GM23338 (cell line): ENCODE results near the gene PDSS2. TPM values are rescaled to one million over a fixed set of nuclear protein-coding genes. Genes with fewer than 3 reads are reported as not detected.

Experiments used
- ATAC-seq: fragments of 200-7000 bp; cut with Tn5 transposase; 3 replicates; pipeline ENCODE4 v1.9.1; 2020
- DNase-seq: peaks from one replicate; pipeline ENCODE4 v3.0.0-alpha.2; 2015; ENCODE audit warnings: low spot score
- H2AFZ ChIP-seq: fragments of 200-600 bp; sonication (generic); 2 replicates; pipeline ENCODE4 v1.8.0; 2016; ENCODE audit warnings: antibody characterized with exemption, mild to moderate bottlenecking, moderate library complexity
- H3F3A ChIP-seq: fragments of 200-600 bp; sonication (generic); replicated peaks from 2 replicates; pipeline ENCODE4 v1.8.0; 2017; ENCODE audit warnings: antibody characterized with exemption, mixed run types, low read depth
- H3K27ac ChIP-seq: fragments of 200-600 bp; sonication (generic); 2 replicates; pipeline ENCODE4 v1.6.1; 2016; ENCODE audit warnings: low read depth
- H3K27me3 ChIP-seq: fragments of 200-600 bp; sonication (generic); 2 replicates; pipeline ENCODE4 v1.8.0; 2016; ENCODE audit warnings: mild to moderate bottlenecking, mixed run types, moderate library complexity; ENCODE audit not compliant: insufficient read depth
- H3K36me3 ChIP-seq: fragments of 200-600 bp; sonication (generic); 2 replicates; pipeline ENCODE4 v1.8.0; 2016; ENCODE audit warnings: mild to moderate bottlenecking; ENCODE audit not compliant: insufficient read depth
- H3K4me1 ChIP-seq: fragments of 200-600 bp; sonication (generic); 2 replicates; pipeline ENCODE4 v1.8.0; 2016; ENCODE audit warnings: mild to moderate bottlenecking, moderate library complexity; ENCODE audit not compliant: insufficient read depth
- H3K4me2 ChIP-seq: fragments of 200-600 bp; sonication (generic); 2 replicates; pipeline ENCODE4 v1.7.1; 2017; ENCODE audit warnings: mixed run types
- H3K4me3 ChIP-seq: fragments of 200-600 bp; sonication (generic); 2 replicates; pipeline ENCODE4 v1.6.1; 2016; ENCODE audit warnings: mixed run types
- H3K79me2 ChIP-seq: fragments of 200-600 bp; sonication (generic); replicated peaks from 2 replicates; pipeline ENCODE4 v1.8.0; 2017; ENCODE audit warnings: mild to moderate bottlenecking; ENCODE audit not compliant: insufficient read depth
- H3K9me2 ChIP-seq: fragments of 200-600 bp; sonication (generic); 2 replicates; pipeline ENCODE4 v1.8.0; 2017; ENCODE audit not compliant: insufficient read depth
- H4K20me1 ChIP-seq: fragments of 200-600 bp; sonication (generic); replicated peaks from 2 replicates; pipeline ENCODE4 v1.8.0; 2017; ENCODE audit warnings: mild to moderate bottlenecking; ENCODE audit not compliant: insufficient read depth
- H3K27ac Mint-ChIP-seq: 2 replicates; pipeline ENCODE4 v1.8.0; 2020; ENCODE audit warnings: inconsistent platforms, mild to moderate bottlenecking, moderate library complexity, mixed read lengths
- H3K27me3 Mint-ChIP-seq: 3 replicates; pipeline ENCODE4 v1.8.0; 2022; ENCODE audit warnings: low read depth, mild to moderate bottlenecking, moderate library complexity, mixed read lengths, inconsistent platforms; ENCODE audit not compliant: insufficient read depth, poor library complexity
- H3K36me3 Mint-ChIP-seq: 3 replicates; pipeline ENCODE4 v1.8.0; 2021; ENCODE audit warnings: low read depth, mild to moderate bottlenecking, inconsistent platforms, moderate library complexity, mixed read lengths
- H3K4me1 Mint-ChIP-seq: 3 replicates; pipeline ENCODE4 v1.8.0; 2020; ENCODE audit warnings: mild to moderate bottlenecking, inconsistent platforms, mixed read lengths
- H3K4me3 Mint-ChIP-seq: 3 replicates; pipeline ENCODE4 v1.8.0; 2021; ENCODE audit warnings: moderate library complexity, mild to moderate bottlenecking, inconsistent platforms, mixed read lengths
- H3K9me3 Mint-ChIP-seq: 3 replicates; pipeline ENCODE4 v1.8.0; 2020; ENCODE audit warnings: moderate library complexity, mild to moderate bottlenecking, inconsistent platforms, mixed read lengths
- EZH2 ChIP-seq: fragments of 200-600 bp; sonication (generic); IDR thresholded peaks from one replicate; pipeline ENCODE4 v1.8.0; 2017; ENCODE audit warnings: antibody characterized with exemption, mild to moderate bottlenecking, low read depth; ENCODE audit not compliant: unreplicated experiment
- EZH2phosphoT487 ChIP-seq: fragments of 200-600 bp; sonication (generic); IDR thresholded peaks from one replicate; pipeline ENCODE4 v1.8.1; 2018; ENCODE audit warnings: antibody characterized with exemption; ENCODE audit not compliant: unreplicated experiment
- JUNB ChIP-seq: IDR thresholded peaks from one replicate; pipeline ENCODE4 v1.6.1; 2016; ENCODE audit warnings: antibody characterized with exemption; ENCODE audit not compliant: unreplicated experiment
- STAT1 ChIP-seq: IDR thresholded peaks from one replicate; pipeline ENCODE4 v1.6.1; 2016; ENCODE audit warnings: antibody characterized with exemption; ENCODE audit not compliant: unreplicated experiment
- ZNF114 ChIP-seq: fragments of 250-450 bp; sonication (Bioruptor Pico); IDR thresholded peaks from 2 replicates; pipeline ENCODE4 v1.5.0; 2020; ENCODE audit warnings: mild to moderate bottlenecking, moderate library complexity
- polyA plus RNA-seq: library from polyadenylated mRNA; unstranded; fragments of >200 nt; fragmentation: Nextera tagmentation; extraction: Ambion mirVana; gene quantifications from 2 replicates; pipeline ENCODE4 v1.2.1, GENCODE V29; 2016
- total RNA-seq: library from RNA; depleted of rRNA; stranded (reverse); fragments of >200 nt; shearing (Covaris generic); gene quantifications from 2 replicates; pipeline ENCODE4 v1.2.3, GENCODE V29; 2014
- TF ChIP-seq, protein P1 (sequence below): fragments of 250-450 bp; sonication (Bioruptor Pico); IDR thresholded peaks from 2 replicates; pipeline ENCODE4 v1.5.0; 2020; ENCODE audit warnings: mild to moderate bottlenecking, moderate library complexity
- TF ChIP-seq, protein P2 (sequence below): IDR thresholded peaks from 2 replicates; pipeline ENCODE4 v1.6.1; 2016; ENCODE audit warnings: antibody characterized with exemption
- TF ChIP-seq, protein P3 (sequence below): IDR thresholded peaks from one replicate; pipeline ENCODE4 v1.6.1; 2018; ENCODE audit warnings: antibody characterized with exemption; ENCODE audit not compliant: unreplicated experiment

The PDSS2 gene
- total and polyA plus RNA-seq, 2 experiments from 2014 or later = 7.3 to 16.7 TPM

DNA sequence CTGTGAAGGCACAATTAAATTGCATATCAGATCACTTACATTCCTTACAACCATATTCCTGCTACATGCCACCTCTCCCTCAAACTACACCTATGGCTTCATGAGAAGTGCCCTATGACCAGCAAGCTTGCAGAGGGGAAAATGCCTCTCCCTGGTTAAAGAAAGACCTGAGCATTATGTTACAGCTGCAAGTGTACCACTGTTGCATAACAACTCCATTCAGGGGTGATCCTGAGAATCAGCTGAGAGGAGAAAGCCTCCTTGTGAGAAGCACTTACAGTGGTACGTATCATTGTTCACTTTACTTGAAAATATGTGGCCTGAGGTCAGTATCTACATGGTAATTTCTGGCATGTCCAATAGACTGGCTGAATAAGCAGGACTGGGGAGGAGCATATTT is 20.0 kb downstream of the PDSS2 start:
- Histone ChIP-seq H3K79me2 (peaks cover 19% of the 10 kb centered on the region), H3K27me3 (no peaks in the 10 kb centered on the region), H3K9me2 (no peaks in the 10 kb centered on the region), H2AFZ (no peak overlapping the region), H3F3A (no peaks in the 10 kb centered on the region), H3K36me3 (no peaks in the 10 kb centered on the region), H4K20me1 (peaks cover 3% of the 10 kb centered on the region; the same call in 1 of the 2 replicates), H3K27ac (no peak overlapping the region), H3K4me1 (no peaks in the 10 kb centered on the region), H3K4me2 (no peak overlapping the region), H3K4me3 (no peak overlapping the region)
- no peaks in the 10 kb centered on the region for H3K9me3 Mint-ChIP-seq
- H3K27me3 Mint-ChIP-seq = no peaks in the 10 kb centered on the region
- no peak overlapping the region for H3K27ac Mint-ChIP-seq
- H3K36me3 Mint-ChIP-seq = no peaks in the 10 kb centered on the region
- H3K4me3 Mint-ChIP-seq = no peak overlapping the region
- no peaks in the 10 kb centered on the region for H3K4me1 Mint-ChIP-seq
- ATAC-seq = no peak
- no peak for DNase-seq
- TF ChIP-seq ZNF114 (CRISPR knock-in tag) (no peak), JUNB (no peak), EZH2 (no peak), EZH2phosphoT487 (no peak), STAT1 (no peak)
- TF ChIP-seq, protein P1, sequence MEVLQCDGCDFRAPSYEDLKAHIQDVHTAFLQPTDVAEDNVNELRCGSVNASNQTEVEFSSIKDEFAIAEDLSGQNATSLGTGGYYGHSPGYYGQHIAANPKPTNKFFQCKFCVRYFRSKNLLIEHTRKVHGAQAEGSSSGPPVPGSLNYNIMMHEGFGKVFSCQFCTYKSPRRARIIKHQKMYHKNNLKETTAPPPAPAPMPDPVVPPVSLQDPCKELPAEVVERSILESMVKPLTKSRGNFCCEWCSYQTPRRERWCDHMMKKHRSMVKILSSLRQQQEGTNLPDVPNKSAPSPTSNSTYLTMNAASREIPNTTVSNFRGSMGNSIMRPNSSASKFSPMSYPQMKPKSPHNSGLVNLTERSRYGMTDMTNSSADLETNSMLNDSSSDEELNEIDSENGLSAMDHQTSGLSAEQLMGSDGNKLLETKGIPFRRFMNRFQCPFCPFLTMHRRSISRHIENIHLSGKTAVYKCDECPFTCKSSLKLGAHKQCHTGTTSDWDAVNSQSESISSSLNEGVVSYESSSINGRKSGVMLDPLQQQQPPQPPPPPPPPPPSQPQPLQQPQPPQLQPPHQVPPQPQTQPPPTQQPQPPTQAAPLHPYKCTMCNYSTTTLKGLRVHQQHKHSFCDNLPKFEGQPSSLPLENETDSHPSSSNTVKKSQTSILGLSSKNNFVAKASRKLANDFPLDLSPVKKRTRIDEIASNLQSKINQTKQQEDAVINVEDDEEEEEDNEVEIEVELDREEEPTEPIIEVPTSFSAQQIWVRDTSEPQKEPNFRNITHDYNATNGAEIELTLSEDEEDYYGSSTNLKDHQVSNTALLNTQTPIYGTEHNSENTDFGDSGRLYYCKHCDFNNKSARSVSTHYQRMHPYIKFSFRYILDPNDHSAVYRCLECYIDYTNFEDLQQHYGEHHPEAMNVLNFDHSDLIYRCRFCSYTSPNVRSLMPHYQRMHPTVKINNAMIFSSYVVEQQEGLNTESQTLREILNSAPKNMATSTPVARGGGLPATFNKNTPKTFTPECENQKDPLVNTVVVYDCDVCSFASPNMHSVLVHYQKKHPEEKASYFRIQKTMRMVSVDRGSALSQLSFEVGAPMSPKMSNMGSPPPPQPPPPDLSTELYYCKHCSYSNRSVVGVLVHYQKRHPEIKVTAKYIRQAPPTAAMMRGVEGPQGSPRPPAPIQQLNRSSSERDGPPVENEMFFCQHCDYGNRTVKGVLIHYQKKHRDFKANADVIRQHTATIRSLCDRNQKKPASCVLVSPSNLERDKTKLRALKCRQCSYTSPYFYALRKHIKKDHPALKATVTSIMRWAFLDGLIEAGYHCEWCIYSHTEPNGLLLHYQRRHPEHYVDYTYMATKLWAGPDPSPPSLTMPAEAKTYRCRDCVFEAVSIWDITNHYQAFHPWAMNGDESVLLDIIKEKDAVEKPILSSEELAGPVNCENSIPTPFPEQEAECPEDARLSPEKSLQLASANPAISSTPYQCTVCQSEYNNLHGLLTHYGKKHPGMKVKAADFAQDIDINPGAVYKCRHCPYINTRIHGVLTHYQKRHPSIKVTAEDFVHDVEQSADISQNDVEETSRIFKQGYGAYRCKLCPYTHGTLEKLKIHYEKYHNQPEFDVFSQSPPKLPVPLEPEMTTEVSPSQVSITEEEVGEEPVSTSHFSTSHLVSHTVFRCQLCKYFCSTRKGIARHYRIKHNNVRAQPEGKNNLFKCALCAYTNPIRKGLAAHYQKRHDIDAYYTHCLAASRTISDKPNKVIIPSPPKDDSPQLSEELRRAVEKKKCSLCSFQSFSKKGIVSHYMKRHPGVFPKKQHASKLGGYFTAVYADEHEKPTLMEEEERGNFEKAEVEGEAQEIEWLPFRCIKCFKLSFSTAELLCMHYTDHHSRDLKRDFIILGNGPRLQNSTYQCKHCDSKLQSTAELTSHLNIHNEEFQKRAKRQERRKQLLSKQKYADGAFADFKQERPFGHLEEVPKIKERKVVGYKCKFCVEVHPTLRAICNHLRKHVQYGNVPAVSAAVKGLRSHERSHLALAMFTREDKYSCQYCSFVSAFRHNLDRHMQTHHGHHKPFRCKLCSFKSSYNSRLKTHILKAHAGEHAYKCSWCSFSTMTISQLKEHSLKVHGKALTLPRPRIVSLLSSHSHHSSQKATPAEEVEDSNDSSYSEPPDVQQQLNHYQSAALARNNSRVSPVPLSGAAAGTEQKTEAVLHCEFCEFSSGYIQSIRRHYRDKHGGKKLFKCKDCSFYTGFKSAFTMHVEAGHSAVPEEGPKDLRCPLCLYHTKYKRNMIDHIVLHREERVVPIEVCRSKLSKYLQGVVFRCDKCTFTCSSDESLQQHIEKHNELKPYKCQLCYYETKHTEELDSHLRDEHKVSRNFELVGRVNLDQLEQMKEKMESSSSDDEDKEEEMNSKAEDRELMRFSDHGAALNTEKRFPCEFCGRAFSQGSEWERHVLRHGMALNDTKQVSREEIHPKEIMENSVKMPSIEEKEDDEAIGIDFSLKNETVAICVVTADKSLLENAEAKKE (CRISPR knock-in tag) = no peak
- TF ChIP-seq, protein P2, sequence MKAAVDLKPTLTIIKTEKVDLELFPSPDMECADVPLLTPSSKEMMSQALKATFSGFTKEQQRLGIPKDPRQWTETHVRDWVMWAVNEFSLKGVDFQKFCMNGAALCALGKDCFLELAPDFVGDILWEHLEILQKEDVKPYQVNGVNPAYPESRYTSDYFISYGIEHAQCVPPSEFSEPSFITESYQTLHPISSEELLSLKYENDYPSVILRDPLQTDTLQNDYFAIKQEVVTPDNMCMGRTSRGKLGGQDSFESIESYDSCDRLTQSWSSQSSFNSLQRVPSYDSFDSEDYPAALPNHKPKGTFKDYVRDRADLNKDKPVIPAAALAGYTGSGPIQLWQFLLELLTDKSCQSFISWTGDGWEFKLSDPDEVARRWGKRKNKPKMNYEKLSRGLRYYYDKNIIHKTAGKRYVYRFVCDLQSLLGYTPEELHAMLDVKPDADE = no peak
- TF ChIP-seq, protein P3, sequence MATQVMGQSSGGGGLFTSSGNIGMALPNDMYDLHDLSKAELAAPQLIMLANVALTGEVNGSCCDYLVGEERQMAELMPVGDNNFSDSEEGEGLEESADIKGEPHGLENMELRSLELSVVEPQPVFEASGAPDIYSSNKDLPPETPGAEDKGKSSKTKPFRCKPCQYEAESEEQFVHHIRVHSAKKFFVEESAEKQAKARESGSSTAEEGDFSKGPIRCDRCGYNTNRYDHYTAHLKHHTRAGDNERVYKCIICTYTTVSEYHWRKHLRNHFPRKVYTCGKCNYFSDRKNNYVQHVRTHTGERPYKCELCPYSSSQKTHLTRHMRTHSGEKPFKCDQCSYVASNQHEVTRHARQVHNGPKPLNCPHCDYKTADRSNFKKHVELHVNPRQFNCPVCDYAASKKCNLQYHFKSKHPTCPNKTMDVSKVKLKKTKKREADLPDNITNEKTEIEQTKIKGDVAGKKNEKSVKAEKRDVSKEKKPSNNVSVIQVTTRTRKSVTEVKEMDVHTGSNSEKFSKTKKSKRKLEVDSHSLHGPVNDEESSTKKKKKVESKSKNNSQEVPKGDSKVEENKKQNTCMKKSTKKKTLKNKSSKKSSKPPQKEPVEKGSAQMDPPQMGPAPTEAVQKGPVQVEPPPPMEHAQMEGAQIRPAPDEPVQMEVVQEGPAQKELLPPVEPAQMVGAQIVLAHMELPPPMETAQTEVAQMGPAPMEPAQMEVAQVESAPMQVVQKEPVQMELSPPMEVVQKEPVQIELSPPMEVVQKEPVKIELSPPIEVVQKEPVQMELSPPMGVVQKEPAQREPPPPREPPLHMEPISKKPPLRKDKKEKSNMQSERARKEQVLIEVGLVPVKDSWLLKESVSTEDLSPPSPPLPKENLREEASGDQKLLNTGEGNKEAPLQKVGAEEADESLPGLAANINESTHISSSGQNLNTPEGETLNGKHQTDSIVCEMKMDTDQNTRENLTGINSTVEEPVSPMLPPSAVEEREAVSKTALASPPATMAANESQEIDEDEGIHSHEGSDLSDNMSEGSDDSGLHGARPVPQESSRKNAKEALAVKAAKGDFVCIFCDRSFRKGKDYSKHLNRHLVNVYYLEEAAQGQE = no peak
